Right lobe of liver (tissue), 6 donors: ENCODE measurements around the gene RER1. TPM values are rescaled to one million over a fixed set of nuclear protein-coding genes. Genes with fewer than 3 reads are reported as not detected.

ENCODE experiments used
- ATAC-seq, 4 donors: fragments of 200-7000 bp; cut with Tn5 transposase; one replicate each; pipeline ENCODE4 v1.9.1; 2020; ENCODE audit warnings: mild to moderate bottlenecking in 4 of 4, moderate library complexity in 4 of 4
- DNase-seq, 3 donors: peaks; one replicate each; pipeline ENCODE4 v3.0.0-alpha.2; 2020
- H3K27ac ChIP-seq, 3 donors: fragments of 200-600 bp; one replicate each; pipeline ENCODE4 v1.8.0; 2022
- H3K27me3 ChIP-seq, 2 donors: fragments of 200-600 bp; one replicate each; pipeline ENCODE4 v1.8.0; 2022
- H3K36me3 ChIP-seq, 4 donors: fragments of 200-600 bp; sonication (generic) in 1 of 4; one replicate each; pipeline versions ENCODE4 v1.5.1 to v1.8.0; 2017 to 2022; ENCODE audit warnings: control low read depth in 1 of 4
- H3K4me1 ChIP-seq, 4 donors: fragments of 200-600 bp; sonication (generic) in 1 of 4; one replicate each; pipeline versions ENCODE4 v1.5.1 to v1.8.0; 2017 to 2022; ENCODE audit warnings: control low read depth in 1 of 4
- H3K4me3 ChIP-seq, 3 donors: fragments of 200-600 bp; one replicate each; pipeline ENCODE4 v1.8.0; 2022
- H3K9me3 ChIP-seq, 4 donors: fragments of 200-600 bp; sonication (generic) in 1 of 4; one replicate each; pipeline versions ENCODE4 v1.5.1 to v1.8.0; 2017 to 2022; ENCODE audit warnings: control low read depth in 1 of 4
- CTCF ChIP-seq, 4 donors: fragments of 200-600 bp in 3 of 4; fragments of 450-650 bp in 1 of 4; IDR thresholded peaks; one replicate each; pipeline versions ENCODE4 v1.5.1 to v1.8.0; 2016 to 2022; ENCODE audit warnings: antibody characterized with exemption in 4 of 4, mild to moderate bottlenecking in 2 of 4
- POLR2A ChIP-seq: fragments of 450-650 bp; IDR thresholded peaks from one replicate; pipeline ENCODE4 v1.6.1; 2017; ENCODE audit warnings: antibody characterized with exemption, mild to moderate bottlenecking
- WGBS: methylation state at CpG from one replicate; pipeline ENCODE4 v1.1.6; 2018; ENCODE audit warnings: low coverage, low lambda C conversion rate; ENCODE audit not compliant: insufficient coverage; ENCODE audit errors: missing lambda C conversion rate; 5-methylcytosine and 5-hydroxymethylcytosine counted together
- intact Hi-C, 2 donors: fragments of 100-400 bp; cut with DNase I; formaldehyde crosslinking; loops; one replicate each; pipeline versions ENCODE4 v1.11.2 to v1.14.1; 2022
- total RNA-seq, 6 experiments: library from RNA; depleted of rRNA in 2 of 6; stranded (reverse); fragments of >200 nt in 2 of 6; fragmentation: NEBNext Ultra II Directional in 3 of 6; extraction: Animal tissue kit (Norgen Biotek cat#: 25700) in 3 of 6; gene quantifications; one replicate each; pipeline versions ENCODE4 v1.1.0 to v1.2.4, GENCODE V29; 2016 to 2023
- donor health status: DM: no; HTN: yes; CAD: no.
- donor health status: DM: no; HTN: no; CAD: no.
- donor health status: DM: no; HTN: no; CAD: no.
- donor health status: DM: no; HTN: yes; CAD: no.
- donor health status: DM: no; HTN: yes; CAD: no.

Gene RER1
- total RNA-seq, 6 experiments from 2014 or later: 76.5 to 166 (median 122) TPM

- intact Hi-C loops: no loop called here
- H3K9me3 ChIP-seq: no peaks in the 10 kb centered on the region
- no peak overlapping the region for H3K4me3 ChIP-seq
- DNase-seq (no peak), ATAC-seq (no peak)
- no peaks in the 10 kb centered on the region for H3K4me1 ChIP-seq
- 76% methylated on average over 4 of the region's 4 CpGs for WGBS
- TF ChIP-seq POLR2A: no peak
- no peak overlapping the region for H3K27ac ChIP-seq
- H3K36me3 ChIP-seq: no peaks in the 10 kb centered on the region
- no peaks in the 10 kb centered on the region for H3K27me3 ChIP-seq
These were observed 30.9 kb downstream of the RER1 start for GRCh38 chr1:2422523-2422922.

GRCh38 chr1:2425892-2426291 is 34.3 kb downstream of the RER1 start:
- TF ChIP-seq CTCF (IDR thresholded peaks at IDR 0.05) (no peak), POLR2A (no peak)
- no peak for ATAC-seq
- no peaks in the 10 kb centered on the region for H3K4me1 ChIP-seq
- no peaks in the 10 kb centered on the region for H3K36me3 ChIP-seq
- intact Hi-C loops: no loop called here
- H3K4me3 ChIP-seq: no peak overlapping the region
- H3K27ac ChIP-seq: no peak overlapping the region
- no peak for DNase-seq
- H3K9me3 ChIP-seq: no peaks in the 10 kb centered on the region
- WGBS: 74% methylated on average over 10 of the region's 11 CpGs
- H3K27me3 ChIP-seq: no peaks in the 10 kb centered on the region

- intact Hi-C loops: no loop called here
- no peak for ATAC-seq
- Histone ChIP-seq H3K27ac (no peak overlapping the region), H3K9me3 (no peaks in the 10 kb centered on the region), H3K4me1 (no peaks in the 10 kb centered on the region), H3K4me3 (no peak overlapping the region), H3K27me3 (no peaks in the 10 kb centered on the region), H3K36me3 (no peaks in the 10 kb centered on the region)
- TF ChIP-seq CTCF (IDR thresholded peaks at IDR 0.05) (no peak), POLR2A (no peak)
- WGBS: no CpG with 5 or more reads among the region's 18 CpGs
- no peak for DNase-seq
These were observed 34.9 kb downstream of the RER1 start for GRCh38 chr1:2426540-2426939.

- no peak for TF ChIP-seq CTCF (IDR thresholded peaks at IDR 0.05)
- no peak for TF ChIP-seq POLR2A
- WGBS: 97% methylated on average over 6 of the region's 18 CpGs
- Histone ChIP-seq H3K4me1 (no peaks in the 10 kb centered on the region), H3K36me3 (no peaks in the 10 kb centered on the region), H3K27ac (no peak overlapping the region), H3K9me3 (no peaks in the 10 kb centered on the region), H3K4me3 (no peak overlapping the region), H3K27me3 (no peaks in the 10 kb centered on the region)
- no peak for ATAC-seq
- intact Hi-C loops: no loop called here
- no peak for DNase-seq
These were observed 35.4 kb downstream of the RER1 start for GRCh38 chr1:2427051-2427450.

- ATAC-seq (peak in 2 of 4 donors; percentile 5 to 18), DNase-seq (no peak)
- H3K36me3 ChIP-seq: no peaks in the 10 kb centered on the region
- TF ChIP-seq CTCF (IDR thresholded peaks at IDR 0.05) (no peak), POLR2A (no peak)
- H3K9me3 ChIP-seq: no peaks in the 10 kb centered on the region
- intact Hi-C loops: no loop called here
- H3K27ac ChIP-seq: no peak overlapping the region
- H3K4me3 ChIP-seq: no peak overlapping the region
- H3K27me3 ChIP-seq: no peaks in the 10 kb centered on the region
- WGBS: no CpG with 5 or more reads among the region's 10 CpGs
- no peaks in the 10 kb centered on the region for H3K4me1 ChIP-seq
These were observed 36.3 kb downstream of the RER1 start for GRCh38 chr1:2427976-2428375.
